Osteocyte (in vitro differentiated cells): ENCODE data around the gene LPAR1. TPM values are rescaled to one million over a fixed set of nuclear protein-coding genes. Genes with fewer than 3 reads are reported as not detected.
"Not testable (repeated sequence)": the region's sequence is repeated elsewhere in the genome, so short reads cannot be mapped to it uniquely, and the experiment has no call there.

Source experiments
- DNase-seq: peaks from one replicate; pipeline ENCODE4 v3.0.0; 2021; ENCODE audit warnings: mixed read lengths; ENCODE audit not compliant: unreplicated experiment; ENCODE audit errors: extremely low spot score
- H3K27ac Mint-ChIP-seq: one replicate; pipeline ENCODE4 v1.8.0; 2021; ENCODE audit warnings: mild to moderate bottlenecking, mixed read lengths; ENCODE audit not compliant: unreplicated experiment
- H3K27me3 Mint-ChIP-seq: one replicate; pipeline ENCODE4 v1.8.0; 2021; ENCODE audit warnings: mixed read lengths; ENCODE audit not compliant: unreplicated experiment
- H3K36me3 Mint-ChIP-seq: one replicate; pipeline ENCODE4 v1.8.0; 2021; ENCODE audit warnings: mixed read lengths; ENCODE audit not compliant: unreplicated experiment
- H3K4me1 Mint-ChIP-seq: one replicate; pipeline ENCODE4 v1.8.0; 2021; ENCODE audit warnings: mixed read lengths; ENCODE audit not compliant: unreplicated experiment
- H3K4me3 Mint-ChIP-seq: one replicate; pipeline ENCODE4 v1.8.0; 2021; ENCODE audit warnings: mild to moderate bottlenecking, moderate library complexity, mixed read lengths; ENCODE audit not compliant: unreplicated experiment
- H3K9me3 Mint-ChIP-seq: one replicate; pipeline ENCODE4 v1.8.0; 2021; ENCODE audit warnings: mixed read lengths; ENCODE audit not compliant: unreplicated experiment
- CTCF ChIP-seq: fragments of 200-600 bp; sonication (generic); IDR thresholded peaks from 2 replicates; pipeline ENCODE4 v1.5.0; 2021; ENCODE audit warnings: antibody characterized with exemption, mild to moderate bottlenecking, moderate library complexity
- total RNA-seq: library from RNA; stranded (reverse); gene quantifications from 2 replicates; pipeline ENCODE4 v1.2.1, GENCODE V29; 2021

Gene LPAR1
- total RNA-seq, 1 donor from 2014 or later = 120 TPM

GRCh38 chr9:111052791-111053190, 14.5 kb upstream of the LPAR1 start:
- no peak for DNase-seq
- Mint-ChIP-seq H3K36me3 (no peaks in the 10 kb centered on the region), H3K9me3 (no peaks in the 10 kb centered on the region), H3K4me3 (no peak overlapping the region), H3K27ac (no peak overlapping the region), H3K4me1 (peaks cover 20% of the 10 kb centered on the region), H3K27me3 (no peaks in the 10 kb centered on the region)
- TF ChIP-seq CTCF = no peak

GRCh38 chr9:111051400-111051799, 13.1 kb upstream of the LPAR1 start:
- Mint-ChIP-seq H3K4me1 (peaks cover 11% of the 10 kb centered on the region), H3K27ac (no peak overlapping the region), H3K36me3 (no peaks in the 10 kb centered on the region), H3K9me3 (no peaks in the 10 kb centered on the region), H3K4me3 (no peak overlapping the region), H3K27me3 (no peaks in the 10 kb centered on the region)
- TF ChIP-seq CTCF = no peak
- no peak for DNase-seq

- H3K27ac Mint-ChIP-seq = no peak overlapping the region
These were observed 12.5 kb upstream of the LPAR1 start for GRCh38 chr9:111050819-111051218.

GRCh38 chr9:111047287-111047686, 9.0 kb upstream of the LPAR1 start:
- H3K4me1 Mint-ChIP-seq, H3K36me3 Mint-ChIP-seq, H3K9me3 Mint-ChIP-seq, H3K4me3 Mint-ChIP-seq, H3K27ac Mint-ChIP-seq, DNase-seq, H3K27me3 Mint-ChIP-seq: not testable (repeated sequence)

More at GRCh38 chr9:111050819-111051218, 12.5 kb upstream of the LPAR1 start:
- Mint-ChIP-seq H3K4me3 (no peak overlapping the region), H3K9me3 (no peaks in the 10 kb centered on the region), H3K36me3 (no peaks in the 10 kb centered on the region), H3K4me1 (peaks cover 5% of the 10 kb centered on the region), H3K27me3 (no peaks in the 10 kb centered on the region)
- DNase-seq = no peak
- TF ChIP-seq CTCF = no peak

GRCh38 chr9:111041902-111042301, 3.6 kb upstream of the LPAR1 start:
- no peak for TF ChIP-seq CTCF
- no peak overlapping the region for H3K4me3 Mint-ChIP-seq
- no peaks in the 10 kb centered on the region for H3K9me3 Mint-ChIP-seq
- no peaks in the 10 kb centered on the region for H3K36me3 Mint-ChIP-seq
- H3K27me3 Mint-ChIP-seq = no peaks in the 10 kb centered on the region
- peak overlapping the region; percentile 31 for H3K27ac Mint-ChIP-seq
- peaks cover 20% of the 10 kb centered on the region for H3K4me1 Mint-ChIP-seq
- no peak for DNase-seq

- no peak for TF ChIP-seq CTCF
- no peaks in the 10 kb centered on the region for H3K36me3 Mint-ChIP-seq
- H3K9me3 Mint-ChIP-seq = no peaks in the 10 kb centered on the region
- H3K27me3 Mint-ChIP-seq = no peaks in the 10 kb centered on the region
- H3K4me3 Mint-ChIP-seq = no peak overlapping the region
- DNase-seq = no peak
- H3K27ac Mint-ChIP-seq = no peak overlapping the region
- peaks cover 31% of the 10 kb centered on the region for H3K4me1 Mint-ChIP-seq
These were observed 2.2 kb upstream of the LPAR1 start for GRCh38 chr9:111040494-111040893.
